Loucy (cell line): ENCODE data around the gene SPATA17.

Experiments
- H2AFZ ChIP-seq: fragments of 200-600 bp; sonication (generic); 2 replicates; pipeline ENCODE4 v1.6.0; 2016; ENCODE audit warnings: antibody characterized with exemption, mild to moderate bottlenecking, low read length, moderate library complexity
- H3F3A ChIP-seq: fragments of 200-600 bp; 2 replicates; pipeline ENCODE4 v1.6.0; 2016; ENCODE audit warnings: antibody characterized with exemption, low read depth, mild to moderate bottlenecking
- H3K27me3 ChIP-seq: fragments of 200-600 bp; sonication (generic); 2 replicates; pipeline ENCODE4 v1.6.1; 2014; ENCODE audit warnings: low read length, mild to moderate bottlenecking; ENCODE audit not compliant: insufficient read depth, poor library complexity, severe bottlenecking
- H3K36me3 ChIP-seq: fragments of 200-600 bp; sonication (generic); 2 replicates; pipeline ENCODE4 v1.6.1; 2016; ENCODE audit warnings: low read length; ENCODE audit not compliant: insufficient read depth
- H3K4me1 ChIP-seq: fragments of 200-600 bp; sonication (generic); 2 replicates; pipeline ENCODE4 v1.5.1; 2014; ENCODE audit warnings: low read length, mild to moderate bottlenecking; ENCODE audit not compliant: insufficient read depth, poor library complexity, severe bottlenecking
- H3K4me2 ChIP-seq: fragments of 200-600 bp; sonication (generic); 2 replicates; pipeline ENCODE4 v1.6.0; 2014; ENCODE audit warnings: antibody characterized with exemption, low read length, low read depth, mild to moderate bottlenecking; ENCODE audit not compliant: poor library complexity, severe bottlenecking
- H3K4me3 ChIP-seq: fragments of 200-600 bp; sonication (generic); 2 replicates; pipeline ENCODE4 v1.5.1; 2014; ENCODE audit warnings: low read length, mild to moderate bottlenecking, mixed read lengths; ENCODE audit not compliant: poor library complexity, severe bottlenecking
- H3K79me2 ChIP-seq: fragments of 200-600 bp; sonication (generic); 2 replicates; pipeline ENCODE4 v1.6.1; 2014; ENCODE audit warnings: low read length; ENCODE audit not compliant: insufficient read depth
- H3K9ac ChIP-seq: fragments of 200-600 bp; sonication (generic); 2 replicates; pipeline ENCODE4 v1.6.0; 2014; ENCODE audit warnings: mild to moderate bottlenecking, low read depth, low read length, moderate library complexity; ENCODE audit not compliant: poor library complexity, severe bottlenecking
- H3K9me2 ChIP-seq: fragments of 200-600 bp; sonication (generic); replicated peaks from 2 replicates; pipeline ENCODE4 v1.6.1; 2016; ENCODE audit warnings: low read depth, low read length, mixed read lengths
- H3K9me3 ChIP-seq: fragments of 200-600 bp; sonication (generic); 2 replicates; pipeline ENCODE4 v1.6.1; 2014; ENCODE audit warnings: mild to moderate bottlenecking, antibody characterized with exemption, low read length, low read depth; ENCODE audit not compliant: insufficient read depth
- H4K20me1 ChIP-seq: fragments of 200-600 bp; sonication (generic); 2 replicates; pipeline ENCODE4 v1.6.0; 2014; ENCODE audit warnings: antibody characterized with exemption, low read length, mild to moderate bottlenecking; ENCODE audit not compliant: insufficient read depth, poor library complexity, severe bottlenecking
- EZH2phosphoT487 ChIP-seq: fragments of 200-600 bp; IDR thresholded peaks from 2 replicates; pipeline ENCODE4 v1.6.1; 2018; ENCODE audit warnings: antibody characterized with exemption, mild to moderate bottlenecking, moderate library complexity, borderline replicate concordance
- TF ChIP-seq, protein P1 (sequence below): fragments of 200-600 bp; sonication (generic); conservative IDR thresholded peaks from 2 replicates; pipeline ENCODE4 v1.5.1; 2014; ENCODE audit warnings: mild to moderate bottlenecking, antibody characterized with exemption, low read length

The SPATA17 gene

DNA sequence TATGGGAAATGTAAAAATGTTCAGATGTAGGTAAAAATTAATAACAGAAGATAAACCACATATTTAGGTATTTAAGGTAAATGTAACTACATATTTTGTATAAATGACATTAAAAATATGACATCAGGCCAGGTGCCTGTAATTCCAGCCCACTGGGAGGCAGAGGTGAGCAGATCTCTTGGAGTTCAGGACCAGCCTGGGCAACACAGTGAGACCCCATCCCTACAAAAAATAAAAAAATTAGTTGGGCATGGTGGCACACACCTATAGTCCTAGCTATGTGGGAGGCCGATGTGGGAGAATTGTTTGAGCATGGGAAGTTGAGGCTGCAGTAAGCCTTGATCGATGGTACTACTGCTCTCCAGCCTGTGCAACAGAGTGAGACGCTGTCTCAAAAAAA, 216.5 kb downstream of the SPATA17 start:
- Histone ChIP-seq H3K27me3 (no peaks in the 10 kb centered on the region), H3K4me3 (no peak overlapping the region), H3K9ac (no peak overlapping the region), H3F3A (no peaks in the 10 kb centered on the region), H3K36me3 (no peaks in the 10 kb centered on the region), H4K20me1 (no peaks in the 10 kb centered on the region), H3K79me2 (no peaks in the 10 kb centered on the region), H3K9me3 (no peaks in the 10 kb centered on the region), H3K4me2 (no peak overlapping the region), H2AFZ (no peak overlapping the region), H3K4me1 (no peaks in the 10 kb centered on the region), H3K9me2 (no peaks in the 10 kb centered on the region)
- TF ChIP-seq, protein P1, sequence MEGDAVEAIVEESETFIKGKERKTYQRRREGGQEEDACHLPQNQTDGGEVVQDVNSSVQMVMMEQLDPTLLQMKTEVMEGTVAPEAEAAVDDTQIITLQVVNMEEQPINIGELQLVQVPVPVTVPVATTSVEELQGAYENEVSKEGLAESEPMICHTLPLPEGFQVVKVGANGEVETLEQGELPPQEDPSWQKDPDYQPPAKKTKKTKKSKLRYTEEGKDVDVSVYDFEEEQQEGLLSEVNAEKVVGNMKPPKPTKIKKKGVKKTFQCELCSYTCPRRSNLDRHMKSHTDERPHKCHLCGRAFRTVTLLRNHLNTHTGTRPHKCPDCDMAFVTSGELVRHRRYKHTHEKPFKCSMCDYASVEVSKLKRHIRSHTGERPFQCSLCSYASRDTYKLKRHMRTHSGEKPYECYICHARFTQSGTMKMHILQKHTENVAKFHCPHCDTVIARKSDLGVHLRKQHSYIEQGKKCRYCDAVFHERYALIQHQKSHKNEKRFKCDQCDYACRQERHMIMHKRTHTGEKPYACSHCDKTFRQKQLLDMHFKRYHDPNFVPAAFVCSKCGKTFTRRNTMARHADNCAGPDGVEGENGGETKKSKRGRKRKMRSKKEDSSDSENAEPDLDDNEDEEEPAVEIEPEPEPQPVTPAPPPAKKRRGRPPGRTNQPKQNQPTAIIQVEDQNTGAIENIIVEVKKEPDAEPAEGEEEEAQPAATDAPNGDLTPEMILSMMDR: no peak
- no peak for TF ChIP-seq EZH2phosphoT487

DNA sequence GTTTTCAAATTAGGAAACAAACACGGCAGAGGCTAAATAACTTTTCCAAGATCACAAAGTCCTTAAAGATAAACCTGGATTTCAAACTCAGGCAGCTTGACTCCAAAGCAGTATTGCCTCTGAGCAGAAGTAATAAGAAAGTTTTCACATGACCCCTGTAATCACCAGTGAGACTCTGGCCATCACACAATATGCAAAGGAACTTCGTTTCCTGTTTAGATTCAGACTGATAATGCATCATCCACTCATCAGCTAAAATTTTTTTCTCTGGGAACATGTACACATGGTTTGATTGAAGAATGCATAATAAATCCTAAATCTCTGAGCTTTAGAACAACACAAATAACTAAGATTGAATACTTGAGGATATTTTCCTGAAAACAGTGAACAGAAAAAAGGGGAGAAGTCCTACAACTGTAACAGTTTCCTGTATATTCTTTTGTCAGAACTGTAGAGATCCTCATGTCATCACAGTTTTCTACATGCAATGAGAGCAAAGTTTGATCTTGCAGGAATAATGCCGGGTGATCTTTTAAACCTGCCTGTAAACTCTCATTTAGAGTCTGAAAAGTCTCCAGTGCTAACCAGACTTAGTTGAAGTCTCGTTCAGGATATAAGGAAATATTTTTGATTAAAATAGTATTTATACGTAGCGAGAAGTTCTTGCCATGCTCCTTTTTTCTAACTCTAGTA, 225.3 kb downstream of the SPATA17 start:
- Histone ChIP-seq H3K4me2 (no peak overlapping the region), H3K9me2 (no peaks in the 10 kb centered on the region), H3K27me3 (no peaks in the 10 kb centered on the region), H3K4me1 (no peaks in the 10 kb centered on the region), H3K9ac (no peak overlapping the region), H3K4me3 (no peak overlapping the region), H4K20me1 (no peaks in the 10 kb centered on the region), H3F3A (no peaks in the 10 kb centered on the region), H2AFZ (no peak overlapping the region), H3K79me2 (no peaks in the 10 kb centered on the region), H3K36me3 (no peaks in the 10 kb centered on the region), H3K9me3 (no peaks in the 10 kb centered on the region)
- TF ChIP-seq, protein P1: no peak
- TF ChIP-seq EZH2phosphoT487: no peak

DNA sequence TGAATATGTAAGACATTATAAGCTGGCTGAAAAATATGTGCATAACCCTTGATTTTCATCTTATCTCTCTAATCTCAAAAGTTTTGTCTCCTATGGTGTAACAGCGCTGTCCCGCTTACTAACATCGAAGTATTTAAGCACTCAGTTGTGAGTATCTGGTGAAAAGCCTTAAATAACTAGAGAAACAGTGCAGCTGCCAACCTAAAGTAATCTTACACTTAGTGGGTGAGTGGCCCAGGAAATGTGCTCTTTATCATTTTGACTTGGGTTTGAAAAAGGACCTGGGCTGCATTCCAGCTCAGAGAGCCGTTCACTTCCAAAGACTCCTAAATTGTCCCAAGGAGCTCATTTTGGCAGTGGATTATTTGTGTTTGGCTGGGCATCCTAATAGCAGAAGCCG, 225.9 kb downstream of the SPATA17 start:
- no peaks in the 10 kb centered on the region for H3K27me3 ChIP-seq
- H3F3A ChIP-seq: no peaks in the 10 kb centered on the region
- no peaks in the 10 kb centered on the region for H3K4me1 ChIP-seq
- no peaks in the 10 kb centered on the region for H3K9me3 ChIP-seq
- TF ChIP-seq EZH2phosphoT487: no peak
- TF ChIP-seq, protein P1: no peak
- H3K79me2 ChIP-seq: no peaks in the 10 kb centered on the region
- H3K9ac ChIP-seq: no peak overlapping the region
- H3K4me3 ChIP-seq: no peak overlapping the region
- H3K9me2 ChIP-seq: no peaks in the 10 kb centered on the region
- no peaks in the 10 kb centered on the region for H3K36me3 ChIP-seq
- no peak overlapping the region for H3K4me2 ChIP-seq
- no peak overlapping the region for H2AFZ ChIP-seq
- no peaks in the 10 kb centered on the region for H4K20me1 ChIP-seq
